Measurements from ENCODE around the gene SELENOF. TPM values are rescaled to one million over a fixed set of nuclear protein-coding genes. Genes with fewer than 3 reads are reported as not detected.

Gene SELENOF
- total RNA-seq (2022; extraction: Qiagen RNA extraction; ENCODE audit: low read depth): 119 to 182 TPM (median 162 TPM) in 5 replicates

GRCh38 chr1:86913896-86914600 lies at the start of gene SELENOF:
SELENOF (minus strand) TSS chr1:86914126; CDS start chr1:86914111, 15 bp downstream.

GRCh38 chr1:86914601-86914997 lies 673 bp upstream of the SELENOF start, which contains the start of gene HS2ST1:
HS2ST1 (plus strand) TSS chr1:86914635.

Other genes with a start within 250 kb of the SELENOF start
- 31.6 to 35.6 TPM (median 34.7 TPM) in 5 replicates for gene SH3GLB1, start 209.6 kb downstream of the SELENOF start, total RNA-seq (2022; extraction: Qiagen RNA extraction; ENCODE audit: low read depth)
- 5.5 to 12.8 TPM (median 12.1 TPM) in 5 replicates for gene HS2ST1, start 509 bp upstream of the SELENOF start, total RNA-seq (2022; extraction: Qiagen RNA extraction; ENCODE audit: low read depth)

Measured in A549 treated with RU486 at 1 μM for 4 hours (cell line).